WTC11 (cell line): ENCODE measurements around the gene ATF4.

Experiments
- CBFB ChIP-seq: sonication (generic); formaldehyde crosslinking; IDR thresholded peaks from 2 replicates; pipeline ENCODE4 v1.8.1; 2022; ENCODE audit warnings: mild to moderate bottlenecking, low read depth, missing genetic modification reagents
- ETV6 ChIP-seq: sonication (generic); formaldehyde crosslinking; IDR thresholded peaks from 2 replicates; pipeline ENCODE4 v1.8.1; 2022; ENCODE audit warnings: mild to moderate bottlenecking, missing genetic modification reagents
- FOXJ3 ChIP-seq: sonication (generic); formaldehyde crosslinking; IDR thresholded peaks from 2 replicates; pipeline ENCODE4 v1.9.0; 2021; ENCODE audit warnings: missing genetic modification reagents, mild to moderate bottlenecking, borderline replicate concordance
- FOXK1 ChIP-seq: sonication (generic); formaldehyde crosslinking; IDR thresholded peaks from 2 replicates; pipeline ENCODE4 v1.8.0; 2022; ENCODE audit warnings: mild to moderate bottlenecking, moderate library complexity, missing genetic modification reagents
- FOXP1 ChIP-seq: sonication (generic); formaldehyde crosslinking; IDR thresholded peaks from 2 replicates; pipeline ENCODE4 v1.8.0; 2022; ENCODE audit warnings: missing genetic modification reagents, mild to moderate bottlenecking, moderate library complexity, borderline replicate concordance
- JUN ChIP-seq: sonication (generic); formaldehyde crosslinking; IDR thresholded peaks from 2 replicates; pipeline ENCODE4 v1.8.0; 2023; ENCODE audit warnings: mild to moderate bottlenecking, missing genetic modification reagents
- NR2C2 ChIP-seq: sonication (generic); formaldehyde crosslinking; IDR thresholded peaks from 2 replicates; pipeline ENCODE4 v1.8.0; 2022; ENCODE audit warnings: mild to moderate bottlenecking, missing genetic modification reagents
- PRRX2 ChIP-seq: fragments of 250-450 bp; sonication (Bioruptor Pico); IDR thresholded peaks from 2 replicates; pipeline ENCODE4 v1.8.0; 2021; ENCODE audit warnings: mild to moderate bottlenecking
- ZBTB21 ChIP-seq: sonication (generic); formaldehyde crosslinking; IDR thresholded peaks from 2 replicates; pipeline ENCODE4 v1.8.1; 2023; ENCODE audit warnings: mild to moderate bottlenecking, missing genetic modification reagents, borderline replicate concordance
- TF ChIP-seq, protein P1 (sequence below): fragments of 200-600 bp; IDR thresholded peaks from 2 replicates; pipeline ENCODE4 v1.8.0; 2022; ENCODE audit warnings: antibody characterized with exemption
- TF ChIP-seq, protein P2 (sequence below): sonication (generic); formaldehyde crosslinking; IDR thresholded peaks from 2 replicates; pipeline ENCODE4 v1.8.0; 2022; ENCODE audit warnings: mild to moderate bottlenecking, missing genetic modification reagents
- TF ChIP-seq, protein P3 (sequence below): sonication (generic); formaldehyde crosslinking; IDR thresholded peaks from 2 replicates; pipeline ENCODE4 v1.8.1; 2023; ENCODE audit warnings: mild to moderate bottlenecking, missing genetic modification reagents, moderate library complexity
- TF ChIP-seq, protein P4 (sequence below): sonication (generic); formaldehyde crosslinking; IDR thresholded peaks from 2 replicates; pipeline ENCODE4 v1.8.1; 2023; ENCODE audit warnings: mild to moderate bottlenecking, missing genetic modification reagents
- TF ChIP-seq, protein P5 (sequence below): fragments of 250-450 bp; sonication (Bioruptor Pico); IDR thresholded peaks from 2 replicates; pipeline ENCODE4 v1.9.0; 2021; ENCODE audit warnings: mild to moderate bottlenecking

DNA sequence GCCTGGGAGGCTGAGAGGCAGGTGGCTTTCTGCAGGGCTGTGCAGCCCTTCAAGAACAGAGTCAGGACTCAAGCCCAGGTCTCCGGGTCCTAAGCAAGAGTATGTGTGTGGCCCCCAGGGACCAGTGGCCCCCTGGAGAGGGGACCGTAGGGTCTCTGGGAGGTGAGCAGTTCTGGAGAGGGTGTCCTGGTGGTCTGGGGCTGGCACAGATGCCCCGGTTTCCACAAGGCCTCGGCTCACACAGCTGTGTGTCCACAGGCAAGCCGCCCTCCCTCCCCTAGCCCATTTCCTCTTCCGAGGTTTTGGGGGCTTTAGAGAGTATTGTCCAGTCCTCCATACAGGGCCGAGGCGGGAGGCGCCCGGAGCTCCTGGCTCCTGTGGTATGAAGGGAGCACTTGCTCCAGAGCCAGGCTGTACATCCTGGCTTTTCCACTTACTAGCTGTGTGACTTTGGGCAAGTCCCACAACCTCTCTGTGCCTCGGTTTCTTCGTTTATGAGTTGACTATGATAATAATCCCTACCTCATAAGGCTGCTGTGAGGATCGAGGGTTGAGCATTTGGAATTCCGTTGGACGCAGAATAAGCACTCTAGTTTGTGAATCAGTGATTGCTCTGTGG is 15.6 kb downstream of the ATF4 start:
- TF ChIP-seq, protein P1, sequence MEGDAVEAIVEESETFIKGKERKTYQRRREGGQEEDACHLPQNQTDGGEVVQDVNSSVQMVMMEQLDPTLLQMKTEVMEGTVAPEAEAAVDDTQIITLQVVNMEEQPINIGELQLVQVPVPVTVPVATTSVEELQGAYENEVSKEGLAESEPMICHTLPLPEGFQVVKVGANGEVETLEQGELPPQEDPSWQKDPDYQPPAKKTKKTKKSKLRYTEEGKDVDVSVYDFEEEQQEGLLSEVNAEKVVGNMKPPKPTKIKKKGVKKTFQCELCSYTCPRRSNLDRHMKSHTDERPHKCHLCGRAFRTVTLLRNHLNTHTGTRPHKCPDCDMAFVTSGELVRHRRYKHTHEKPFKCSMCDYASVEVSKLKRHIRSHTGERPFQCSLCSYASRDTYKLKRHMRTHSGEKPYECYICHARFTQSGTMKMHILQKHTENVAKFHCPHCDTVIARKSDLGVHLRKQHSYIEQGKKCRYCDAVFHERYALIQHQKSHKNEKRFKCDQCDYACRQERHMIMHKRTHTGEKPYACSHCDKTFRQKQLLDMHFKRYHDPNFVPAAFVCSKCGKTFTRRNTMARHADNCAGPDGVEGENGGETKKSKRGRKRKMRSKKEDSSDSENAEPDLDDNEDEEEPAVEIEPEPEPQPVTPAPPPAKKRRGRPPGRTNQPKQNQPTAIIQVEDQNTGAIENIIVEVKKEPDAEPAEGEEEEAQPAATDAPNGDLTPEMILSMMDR: no peak
- TF ChIP-seq, protein P2, sequence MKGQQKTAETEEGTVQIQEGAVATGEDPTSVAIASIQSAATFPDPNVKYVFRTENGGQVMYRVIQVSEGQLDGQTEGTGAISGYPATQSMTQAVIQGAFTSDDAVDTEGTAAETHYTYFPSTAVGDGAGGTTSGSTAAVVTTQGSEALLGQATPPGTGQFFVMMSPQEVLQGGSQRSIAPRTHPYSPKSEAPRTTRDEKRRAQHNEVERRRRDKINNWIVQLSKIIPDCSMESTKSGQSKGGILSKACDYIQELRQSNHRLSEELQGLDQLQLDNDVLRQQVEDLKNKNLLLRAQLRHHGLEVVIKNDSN (CRISPR knock-in tag): no peak
- TF ChIP-seq ZBTB21 (CRISPR knock-in tag): no peak
- TF ChIP-seq, protein P3, sequence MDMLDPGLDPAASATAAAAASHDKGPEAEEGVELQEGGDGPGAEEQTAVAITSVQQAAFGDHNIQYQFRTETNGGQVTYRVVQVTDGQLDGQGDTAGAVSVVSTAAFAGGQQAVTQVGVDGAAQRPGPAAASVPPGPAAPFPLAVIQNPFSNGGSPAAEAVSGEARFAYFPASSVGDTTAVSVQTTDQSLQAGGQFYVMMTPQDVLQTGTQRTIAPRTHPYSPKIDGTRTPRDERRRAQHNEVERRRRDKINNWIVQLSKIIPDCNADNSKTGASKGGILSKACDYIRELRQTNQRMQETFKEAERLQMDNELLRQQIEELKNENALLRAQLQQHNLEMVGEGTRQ: no peak
- no peak for TF ChIP-seq JUN (CRISPR knock-in tag)
- TF ChIP-seq FOXP1: no peak
- no peak for TF ChIP-seq CBFB
- no peak for TF ChIP-seq FOXK1 (CRISPR knock-in tag)
- TF ChIP-seq NR2C2 (CRISPR knock-in tag): no peak
- no peak for TF ChIP-seq ETV6 (CRISPR knock-in tag)
- TF ChIP-seq PRRX2 (CRISPR knock-in tag): no peak
- TF ChIP-seq, protein P4, sequence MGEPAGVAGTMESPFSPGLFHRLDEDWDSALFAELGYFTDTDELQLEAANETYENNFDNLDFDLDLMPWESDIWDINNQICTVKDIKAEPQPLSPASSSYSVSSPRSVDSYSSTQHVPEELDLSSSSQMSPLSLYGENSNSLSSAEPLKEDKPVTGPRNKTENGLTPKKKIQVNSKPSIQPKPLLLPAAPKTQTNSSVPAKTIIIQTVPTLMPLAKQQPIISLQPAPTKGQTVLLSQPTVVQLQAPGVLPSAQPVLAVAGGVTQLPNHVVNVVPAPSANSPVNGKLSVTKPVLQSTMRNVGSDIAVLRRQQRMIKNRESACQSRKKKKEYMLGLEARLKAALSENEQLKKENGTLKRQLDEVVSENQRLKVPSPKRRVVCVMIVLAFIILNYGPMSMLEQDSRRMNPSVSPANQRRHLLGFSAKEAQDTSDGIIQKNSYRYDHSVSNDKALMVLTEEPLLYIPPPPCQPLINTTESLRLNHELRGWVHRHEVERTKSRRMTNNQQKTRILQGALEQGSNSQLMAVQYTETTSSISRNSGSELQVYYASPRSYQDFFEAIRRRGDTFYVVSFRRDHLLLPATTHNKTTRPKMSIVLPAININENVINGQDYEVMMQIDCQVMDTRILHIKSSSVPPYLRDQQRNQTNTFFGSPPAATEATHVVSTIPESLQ (CRISPR knock-in tag): no peak
- TF ChIP-seq, protein P5, sequence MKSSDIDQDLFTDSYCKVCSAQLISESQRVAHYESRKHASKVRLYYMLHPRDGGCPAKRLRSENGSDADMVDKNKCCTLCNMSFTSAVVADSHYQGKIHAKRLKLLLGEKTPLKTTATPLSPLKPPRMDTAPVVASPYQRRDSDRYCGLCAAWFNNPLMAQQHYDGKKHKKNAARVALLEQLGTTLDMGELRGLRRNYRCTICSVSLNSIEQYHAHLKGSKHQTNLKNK (CRISPR knock-in tag): no peak
- no peak for TF ChIP-seq FOXJ3 (CRISPR knock-in tag)
